ENCODE measurements around the gene CDK6. TPM values are rescaled to one million over a fixed set of nuclear protein-coding genes. Genes with fewer than 3 reads are reported as not detected.

CDK6 gene
- total RNA-seq, 1 donor from 2014 or later: 6.0 TPM

- Histone ChIP-seq H2AFZ (replicated peaks) (no peak overlapping the region), H3K27ac (no peak overlapping the region), H4K20me1 (ENCODE audit: low read depth) (no peaks in the 10 kb centered on the region), H3K4me3 (no peak overlapping the region), H3F3A (ENCODE audit: low read depth) (no peaks in the 10 kb centered on the region), H3K4me1 (peaks cover 8% of the 10 kb centered on the region), H3K27me3 (no peaks in the 10 kb centered on the region), H3K36me3 (no peaks in the 10 kb centered on the region), H3K79me2 (ENCODE audit: low read depth) (no peaks in the 10 kb centered on the region), H3K4me2 (no peak overlapping the region), H3K9ac (no peak overlapping the region), H3K9me3 (ENCODE audit: low read depth) (no peaks in the 10 kb centered on the region)
- peaks cover 26% of the 10 kb centered on the region for H3K4me1 Mint-ChIP-seq
- H3K9me3 Mint-ChIP-seq: peaks cover 21% of the 10 kb centered on the region
- no peak overlapping the region for H3K4me3 Mint-ChIP-seq
- peaks cover 2% of the 10 kb centered on the region for H3K36me3 Mint-ChIP-seq
- TF ChIP-seq CTCF (IDR thresholded peaks at IDR 0.05): no peak
- TF ChIP-seq EZH2phosphoT487 (IDR thresholded peaks at IDR 0.05): no peak
- TF ChIP-seq EZH2 (IDR thresholded peaks at IDR 0.05): no peak
- H3K27me3 Mint-ChIP-seq (ENCODE audit: insufficient read depth, low read depth): no peaks in the 10 kb centered on the region
- DNase-seq (ENCODE audit: low spot score): no peak
- H3K27ac Mint-ChIP-seq: no peak overlapping the region
Measured at GRCh38 chr7:92876836-92877235, 40.5 kb upstream of the CDK6 start.

GRCh38 chr7:92875719-92876118 lies 39.3 kb upstream of the CDK6 start:
- TF ChIP-seq CTCF (IDR thresholded peaks at IDR 0.05) (no peak), EZH2phosphoT487 (IDR thresholded peaks at IDR 0.05) (no peak), EZH2 (IDR thresholded peaks at IDR 0.05) (no peak)
- Histone ChIP-seq H2AFZ (replicated peaks) (no peak overlapping the region), H3F3A (ENCODE audit: low read depth) (no peaks in the 10 kb centered on the region), H3K27ac (no peak overlapping the region), H3K4me3 (no peak overlapping the region), H3K79me2 (ENCODE audit: low read depth) (no peaks in the 10 kb centered on the region), H3K4me1 (peaks cover 8% of the 10 kb centered on the region), H4K20me1 (ENCODE audit: low read depth) (no peaks in the 10 kb centered on the region), H3K9me3 (ENCODE audit: low read depth) (no peaks in the 10 kb centered on the region), H3K36me3 (no peaks in the 10 kb centered on the region), H3K4me2 (no peak overlapping the region), H3K9ac (no peak overlapping the region), H3K27me3 (no peaks in the 10 kb centered on the region)
- Mint-ChIP-seq H3K36me3 (peaks cover 2% of the 10 kb centered on the region), H3K27ac (no peak overlapping the region), H3K4me1 (peaks cover 26% of the 10 kb centered on the region), H3K4me3 (no peak overlapping the region), H3K27me3 (ENCODE audit: insufficient read depth, low read depth) (no peaks in the 10 kb centered on the region), H3K9me3 (peaks cover 19% of the 10 kb centered on the region)
- DNase-seq (ENCODE audit: low spot score): no peak

GRCh38 chr7:92875173-92875572 lies 38.8 kb upstream of the CDK6 start:
- H3K4me1 Mint-ChIP-seq: peaks cover 26% of the 10 kb centered on the region
- Histone ChIP-seq H3K79me2 (ENCODE audit: low read depth) (no peaks in the 10 kb centered on the region), H3K27me3 (no peaks in the 10 kb centered on the region), H4K20me1 (ENCODE audit: low read depth) (no peaks in the 10 kb centered on the region), H3K9ac (no peak overlapping the region), H2AFZ (replicated peaks) (no peak overlapping the region), H3K4me2 (no peak overlapping the region), H3K27ac (no peak overlapping the region), H3K9me3 (ENCODE audit: low read depth) (no peaks in the 10 kb centered on the region), H3K4me3 (no peak overlapping the region), H3F3A (ENCODE audit: low read depth) (no peaks in the 10 kb centered on the region), H3K4me1 (peaks cover 8% of the 10 kb centered on the region), H3K36me3 (no peaks in the 10 kb centered on the region)
- peaks cover 2% of the 10 kb centered on the region for H3K36me3 Mint-ChIP-seq
- TF ChIP-seq EZH2 (IDR thresholded peaks at IDR 0.05) (no peak), EZH2phosphoT487 (IDR thresholded peaks at IDR 0.05) (no peak), CTCF (IDR thresholded peaks at IDR 0.05) (no peak)
- no peaks in the 10 kb centered on the region for H3K27me3 Mint-ChIP-seq (ENCODE audit: insufficient read depth, low read depth)
- no peak for DNase-seq (ENCODE audit: low spot score)
- H3K9me3 Mint-ChIP-seq: peaks cover 22% of the 10 kb centered on the region
- H3K4me3 Mint-ChIP-seq: no peak overlapping the region
- H3K27ac Mint-ChIP-seq: no peak overlapping the region

Data from neural progenitor cell (in vitro differentiated cells).